ENCODE measurements around the gene COLEC11.
"Not testable (repeated sequence)": the region's sequence is repeated elsewhere in the genome, so short reads cannot be mapped to it uniquely, and the experiment has no call there.

Gene COLEC11

GRCh38 chr2:3606028-3606369 is 11.1 kb downstream of the COLEC11 start:
- DNase-seq (ENCODE audit: low spot score): no peak

- DNase-seq (ENCODE audit: low spot score): no peak
These were observed 11.7 kb downstream of the COLEC11 start for GRCh38 chr2:3606370-3607201.

DNA sequence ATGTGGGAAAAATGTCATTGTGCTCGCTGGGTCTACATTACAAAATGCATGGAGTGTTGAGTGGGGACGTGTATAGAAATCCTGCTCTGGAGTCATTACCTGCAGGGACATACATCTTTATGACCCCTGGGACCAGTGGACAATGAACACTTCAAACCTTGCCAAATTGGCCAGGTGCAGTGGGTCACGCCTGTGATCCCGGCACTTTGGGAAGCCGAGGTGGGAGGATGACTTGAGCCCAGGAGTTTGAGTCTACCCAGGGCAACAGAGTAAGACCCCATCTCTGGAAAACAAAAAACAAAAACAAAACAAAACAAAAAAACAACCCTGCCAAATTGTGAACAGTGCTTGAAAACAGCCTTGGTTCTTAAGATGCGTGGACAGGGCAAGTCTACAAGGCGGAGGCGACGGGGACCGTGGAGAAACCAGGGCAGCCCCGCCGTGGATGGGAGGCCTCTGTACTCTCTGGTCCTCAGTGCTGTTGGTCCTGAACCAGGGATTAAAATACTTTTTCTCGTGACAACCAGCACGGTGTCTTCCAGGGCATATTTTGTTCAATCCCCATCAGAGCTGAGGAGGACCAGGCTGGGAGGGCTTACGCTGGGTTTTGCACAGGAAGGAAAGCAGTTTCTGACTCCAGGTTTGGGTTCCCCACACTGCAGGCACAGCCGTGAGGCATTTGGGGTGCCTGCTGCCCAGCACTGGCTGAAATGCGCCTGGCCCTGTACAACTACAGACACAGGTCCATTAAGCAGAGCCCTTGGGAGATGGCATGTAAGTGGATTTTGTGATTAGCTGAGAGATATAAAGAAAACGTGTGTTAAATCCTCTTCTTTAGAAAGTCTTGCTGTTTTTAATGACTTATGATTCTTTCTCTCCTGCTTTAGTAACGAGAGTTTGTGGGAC is 13.7 kb downstream of the COLEC11 start:
- no peak for DNase-seq (ENCODE audit: low spot score)

GRCh38 chr2:3609279-3609673 is 14.4 kb downstream of the COLEC11 start:
- not testable (repeated sequence) for DNase-seq (ENCODE audit: low spot score)

- no peak for DNase-seq (ENCODE audit: low spot score)
These were observed 15.5 kb downstream of the COLEC11 start for GRCh38 chr2:3610415-3610814.

GRCh38 chr2:3610881-3611505 is 16.1 kb downstream of the COLEC11 start:
- DNase-seq (ENCODE audit: low spot score): no peak

DNA sequence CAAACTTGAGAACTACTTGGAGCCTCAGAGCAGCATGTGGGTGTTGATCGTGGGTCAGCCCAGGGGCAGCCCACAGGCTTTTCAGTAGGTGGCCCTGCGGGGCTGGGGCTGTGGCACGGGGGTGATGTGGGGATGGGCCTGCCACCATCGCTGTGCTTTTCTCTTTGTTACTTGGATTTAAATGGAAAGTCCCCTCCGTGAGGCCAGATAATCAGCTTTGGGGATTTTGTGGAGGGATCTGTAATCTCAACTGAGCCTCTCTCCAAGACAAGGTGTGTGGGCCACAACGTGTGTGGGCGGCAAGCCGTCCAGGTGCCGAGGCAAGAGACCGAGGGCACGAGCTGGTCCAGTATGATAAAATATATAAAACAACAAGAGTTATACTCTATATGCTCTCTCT is 16.7 kb downstream of the COLEC11 start:
- no peak for DNase-seq (ENCODE audit: low spot score)

DNA sequence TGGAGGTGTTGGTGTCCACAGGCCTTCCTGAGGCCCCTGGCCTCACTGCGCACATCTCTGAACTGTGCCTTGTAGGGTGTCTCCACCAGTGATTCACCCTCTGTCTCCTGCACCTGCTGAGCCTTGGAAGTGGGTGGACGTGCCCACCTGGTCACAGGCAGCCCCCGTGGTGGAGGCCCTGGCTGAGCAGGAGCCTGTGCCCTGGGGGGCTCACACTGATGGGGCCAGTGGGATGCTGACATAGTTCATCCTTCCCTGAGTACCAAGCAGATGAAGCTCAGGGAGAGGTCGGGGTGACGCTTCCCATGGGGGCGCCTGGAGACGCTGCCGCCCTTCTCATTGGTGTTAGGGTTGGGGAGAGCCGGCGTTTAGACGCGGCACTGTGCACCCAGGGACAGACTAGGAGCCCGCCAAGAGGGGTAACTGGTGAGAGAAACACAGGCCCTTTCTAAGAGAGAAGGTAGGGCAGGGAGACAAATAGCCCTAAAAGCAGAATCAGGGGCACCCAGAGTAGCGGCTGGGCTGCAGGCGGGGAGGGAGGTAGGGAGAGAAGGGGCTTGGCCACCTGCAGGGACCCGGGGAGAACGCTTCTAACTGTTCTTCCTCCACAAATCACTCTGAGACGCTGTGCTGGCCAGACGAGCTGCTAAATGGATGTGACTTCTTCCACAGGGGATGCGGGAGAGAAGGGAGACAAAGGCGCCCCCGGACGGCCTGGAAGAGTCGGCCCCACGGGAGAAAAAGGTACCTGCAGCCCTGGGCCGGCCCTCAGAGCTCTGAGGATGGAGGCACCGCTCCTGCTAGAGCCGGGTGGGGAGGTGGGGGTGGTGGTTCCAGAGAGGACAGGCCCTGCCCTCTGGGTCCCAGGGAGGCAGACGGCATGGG is 18.0 kb downstream of the COLEC11 start:
- no peak for DNase-seq (ENCODE audit: low spot score)

- DNase-seq (ENCODE audit: low spot score): no peak
These were observed 18.6 kb downstream of the COLEC11 start for GRCh38 chr2:3613524-3613905.

DNA sequence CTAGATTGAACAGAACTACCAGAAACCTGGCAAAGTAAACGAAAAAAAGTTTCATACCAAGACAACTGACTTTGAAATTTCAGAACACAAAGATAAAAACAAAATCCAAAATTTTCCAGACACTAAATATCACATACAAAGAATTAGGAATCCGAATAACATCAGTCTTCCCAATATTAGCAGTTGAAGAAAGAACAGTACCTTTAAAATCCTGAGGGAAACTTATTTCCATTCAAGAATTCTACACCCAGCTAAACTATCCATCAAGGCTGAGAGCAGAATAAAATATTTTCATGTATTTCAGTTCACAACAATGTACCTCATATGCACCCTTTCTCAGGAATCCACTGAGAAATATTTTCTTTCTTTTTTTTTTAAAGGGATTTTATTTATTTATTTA is 19.8 kb downstream of the COLEC11 start:
- DNase-seq (ENCODE audit: low spot score): not testable (repeated sequence)

- DNase-seq (ENCODE audit: low spot score): not testable (repeated sequence)
These were observed 20.8 kb downstream of the COLEC11 start for GRCh38 chr2:3615541-3616200.

DNA sequence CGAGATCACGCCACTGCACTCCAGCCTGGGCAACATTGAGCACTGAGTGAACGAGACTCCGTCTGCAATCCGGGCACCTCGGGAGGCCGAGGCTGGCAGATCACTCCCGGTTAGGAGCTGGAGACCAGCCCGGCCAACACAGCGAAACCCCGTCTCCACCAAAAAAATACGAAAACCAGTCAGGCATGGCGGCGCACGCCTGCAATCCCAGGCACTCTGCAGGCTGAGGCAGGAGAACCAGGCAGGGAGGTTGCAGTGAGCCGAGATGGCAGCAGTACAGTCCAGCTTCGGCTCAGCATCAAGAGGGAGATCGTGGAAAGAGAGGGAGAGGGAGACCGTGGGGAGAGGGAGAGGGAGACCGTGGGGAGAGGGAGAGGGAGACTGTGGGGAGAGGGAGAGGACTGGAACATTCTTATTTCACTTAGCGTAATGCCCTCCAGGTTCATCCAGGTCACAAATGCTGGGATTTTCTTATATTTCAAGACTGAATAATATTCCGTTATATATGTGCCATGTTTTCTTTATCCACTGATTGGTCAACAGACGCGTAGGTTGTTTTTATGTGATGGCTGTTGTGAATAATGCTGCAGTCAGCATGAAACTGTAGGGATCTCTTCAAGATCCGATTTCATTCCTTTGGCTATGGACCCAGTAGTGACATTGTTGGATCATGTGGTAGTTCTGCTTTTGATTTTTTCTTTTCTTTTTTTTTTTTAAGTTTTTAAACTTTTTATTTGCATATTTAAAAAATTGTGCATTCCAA is 21.7 kb downstream of the COLEC11 start:
- not testable (repeated sequence) for DNase-seq (ENCODE audit: low spot score)

DNA sequence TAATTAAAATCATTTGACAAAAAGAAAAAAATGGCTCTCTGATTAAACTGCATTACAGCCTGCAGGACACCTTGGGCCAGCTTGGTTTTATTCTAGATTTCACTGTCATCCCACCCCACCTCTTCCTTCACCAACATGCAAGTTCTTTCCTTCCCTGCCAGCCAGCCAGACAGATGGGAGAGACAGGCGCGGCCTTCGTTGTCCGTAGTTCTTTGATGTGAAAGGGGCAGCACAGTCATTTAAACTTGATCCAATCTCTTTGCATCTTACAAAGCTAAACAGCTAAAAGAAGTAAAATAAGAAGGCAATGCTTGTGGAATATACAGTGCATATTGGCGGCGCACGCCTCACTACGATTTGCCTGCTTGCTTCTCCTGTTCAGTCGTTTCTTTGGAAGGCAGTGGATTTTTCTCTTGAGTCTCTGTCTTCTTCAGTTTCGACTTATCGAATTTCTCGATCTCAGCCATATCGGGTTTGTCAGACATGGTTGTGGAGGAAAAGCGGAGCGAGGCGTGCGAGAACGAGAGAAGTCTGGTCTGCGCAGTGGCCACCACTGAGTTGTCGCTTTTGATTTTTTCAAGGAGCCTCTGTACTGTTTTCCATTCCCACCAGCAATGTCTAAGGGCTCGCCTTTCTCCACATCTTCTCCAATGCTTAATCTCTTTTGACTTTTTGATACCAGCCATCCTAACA is 22.4 kb downstream of the COLEC11 start:
- DNase-seq (ENCODE audit: low spot score): no peak

DNA sequence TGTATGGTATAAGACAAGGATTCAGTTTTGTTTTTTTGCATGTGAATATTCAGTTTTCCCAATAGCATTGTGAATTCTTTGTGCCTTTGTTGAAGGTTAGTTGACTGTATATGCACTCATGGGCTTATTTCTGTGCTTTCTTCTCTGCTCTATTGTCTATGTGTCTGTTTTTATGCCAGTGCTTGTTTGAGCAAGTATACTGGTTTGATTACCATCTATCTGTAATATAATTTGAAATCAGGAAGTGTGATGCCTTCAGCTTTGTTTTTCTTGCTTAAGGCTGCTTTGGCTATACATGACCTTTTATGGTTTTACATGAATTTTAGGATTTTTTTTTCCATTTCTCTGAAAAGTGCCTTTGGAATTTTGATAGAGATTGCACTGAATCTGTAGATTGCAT is 23.5 kb downstream of the COLEC11 start:
- no peak for DNase-seq (ENCODE audit: low spot score)

- no peak for DNase-seq (ENCODE audit: low spot score)
These were observed 24.1 kb downstream of the COLEC11 start for GRCh38 chr2:3619033-3619432.

DNA sequence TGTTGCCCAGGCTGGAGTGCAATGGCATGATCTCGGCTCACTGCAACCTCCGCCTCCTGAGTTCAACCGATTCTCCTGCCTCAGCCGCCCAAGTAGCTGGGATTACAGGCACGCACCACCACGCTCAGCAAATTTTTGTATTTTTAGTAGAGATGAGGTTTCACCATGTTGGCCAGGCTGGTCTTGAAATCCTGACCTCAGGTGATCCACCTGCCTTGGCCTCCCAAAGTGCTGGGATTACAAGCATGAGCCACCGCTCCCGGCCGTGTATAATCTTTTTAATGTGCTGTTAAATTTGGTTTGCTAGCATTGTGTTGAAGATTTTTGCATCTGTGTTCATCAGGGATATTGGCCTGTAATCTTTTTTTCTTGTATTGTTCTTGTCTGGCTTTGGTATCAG is 24.7 kb downstream of the COLEC11 start:
- not testable (repeated sequence) for DNase-seq (ENCODE audit: low spot score)

DNA sequence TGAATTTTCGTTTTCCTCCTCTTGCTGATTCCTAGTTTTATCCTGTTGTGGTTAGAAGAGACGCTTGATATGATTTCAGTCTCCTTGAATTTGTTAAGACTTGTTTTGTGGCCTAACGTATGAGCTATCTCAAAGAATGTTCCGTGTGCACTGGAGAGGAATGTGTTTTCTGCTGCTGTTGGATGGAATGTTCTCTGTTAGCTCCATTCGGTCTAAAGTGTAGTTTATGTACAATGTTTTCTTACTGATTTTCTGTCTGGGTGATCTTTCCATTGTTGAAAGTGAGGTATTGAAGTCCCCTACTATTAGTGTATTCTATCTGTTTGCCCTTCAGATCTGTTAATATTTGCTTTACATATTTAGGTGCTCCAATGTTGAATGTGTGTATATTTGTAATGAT is 25.9 kb downstream of the COLEC11 start:
- no peak for DNase-seq (ENCODE audit: low spot score)

DNA sequence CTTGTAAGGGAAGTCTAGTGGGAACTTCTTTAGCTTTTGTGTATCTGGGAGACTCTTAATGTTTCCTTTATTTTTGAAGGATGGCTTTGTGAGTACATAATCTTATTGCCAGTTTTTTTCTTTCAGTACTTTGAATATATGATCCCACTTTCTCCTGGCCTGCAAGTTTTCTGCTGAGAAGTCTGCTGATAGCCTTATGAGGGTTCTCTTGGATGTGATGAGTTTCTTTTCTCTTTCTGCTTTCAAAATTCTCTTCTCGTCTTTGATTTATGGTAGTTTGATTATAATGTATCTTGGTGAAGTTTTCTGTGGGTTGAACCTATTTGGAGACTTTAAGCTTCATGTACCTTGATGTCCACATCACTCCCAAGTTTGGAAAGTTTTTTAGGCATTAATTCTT is 28.1 kb downstream of the COLEC11 start:
- DNase-seq (ENCODE audit: low spot score): no peak

GRCh38 chr2:3624059-3624794 is 29.3 kb downstream of the COLEC11 start:
- no peak for DNase-seq (ENCODE audit: low spot score)
